Measurements from ENCODE around the gene GPR12. TPM values are rescaled to one million over a fixed set of nuclear protein-coding genes. Genes with fewer than 3 reads are reported as not detected.

Gene GPR12
- total RNA-seq, 2 experiments from 2014 or later = not detected

DNA sequence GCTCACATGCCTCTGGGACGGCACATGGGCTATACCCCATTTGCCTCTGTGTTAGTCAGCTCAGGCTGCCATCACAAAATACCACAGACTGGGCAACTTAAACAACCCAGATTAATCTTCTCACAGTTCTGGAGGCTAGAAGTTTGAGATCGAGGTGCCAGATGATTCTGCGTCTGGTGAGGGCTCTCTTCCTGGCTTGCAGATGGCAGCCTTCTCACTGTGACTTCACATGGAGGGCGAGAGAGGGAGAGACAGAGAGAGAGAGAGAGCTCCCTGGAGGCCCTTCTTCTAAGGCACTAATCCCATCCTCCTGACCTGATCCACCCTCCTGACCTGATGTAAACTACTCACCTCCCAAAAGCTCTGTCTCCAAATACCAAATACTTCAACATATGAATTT, 55.0 kb downstream of the GPR12 start:
- no peak overlapping the region for H3K4me3 ChIP-seq (ENCODE audit: low read depth, low read length, poor library complexity, severe bottlenecking)
- no peaks in the 10 kb centered on the region for H3K79me2 ChIP-seq (ENCODE audit: insufficient read depth, low read depth, low read length)
- POLR2A ChIA-PET = no interaction called here
- intact Hi-C loops (cut with micrococcal nuclease; ENCODE audit: unreplicated experiment) = no loop called here
- H4K20me1 ChIP-seq (ENCODE audit: insufficient read depth, low read length) = no peaks in the 10 kb centered on the region
- TF ChIP-seq EZH2phosphoT487 (IDR thresholded peaks at IDR 0.05; ENCODE audit: borderline replicate concordance, low read depth, low read length) = no peak
- TF ChIP-seq, protein P1, sequence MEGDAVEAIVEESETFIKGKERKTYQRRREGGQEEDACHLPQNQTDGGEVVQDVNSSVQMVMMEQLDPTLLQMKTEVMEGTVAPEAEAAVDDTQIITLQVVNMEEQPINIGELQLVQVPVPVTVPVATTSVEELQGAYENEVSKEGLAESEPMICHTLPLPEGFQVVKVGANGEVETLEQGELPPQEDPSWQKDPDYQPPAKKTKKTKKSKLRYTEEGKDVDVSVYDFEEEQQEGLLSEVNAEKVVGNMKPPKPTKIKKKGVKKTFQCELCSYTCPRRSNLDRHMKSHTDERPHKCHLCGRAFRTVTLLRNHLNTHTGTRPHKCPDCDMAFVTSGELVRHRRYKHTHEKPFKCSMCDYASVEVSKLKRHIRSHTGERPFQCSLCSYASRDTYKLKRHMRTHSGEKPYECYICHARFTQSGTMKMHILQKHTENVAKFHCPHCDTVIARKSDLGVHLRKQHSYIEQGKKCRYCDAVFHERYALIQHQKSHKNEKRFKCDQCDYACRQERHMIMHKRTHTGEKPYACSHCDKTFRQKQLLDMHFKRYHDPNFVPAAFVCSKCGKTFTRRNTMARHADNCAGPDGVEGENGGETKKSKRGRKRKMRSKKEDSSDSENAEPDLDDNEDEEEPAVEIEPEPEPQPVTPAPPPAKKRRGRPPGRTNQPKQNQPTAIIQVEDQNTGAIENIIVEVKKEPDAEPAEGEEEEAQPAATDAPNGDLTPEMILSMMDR (conservative IDR thresholded peaks at IDR 0.05; ENCODE audit: low read length) = no peak
- H3K4me1 ChIP-seq (ENCODE audit: insufficient read depth, low read length, poor library complexity, severe bottlenecking) = no peaks in the 10 kb centered on the region
- no peaks in the 10 kb centered on the region for H3K9me2 ChIP-seq (ENCODE audit: insufficient read depth, low read length)
- H3K4me2 ChIP-seq (ENCODE audit: low read length) = no peak overlapping the region
- H3K36me3 ChIP-seq (ENCODE audit: insufficient read depth, low read length) = no peaks in the 10 kb centered on the region
- no TSS peak for BruUV-seq (replicated peaks)
- H3K9me3 ChIP-seq (ENCODE audit: low read length) = no peaks in the 10 kb centered on the region
- CTCF ChIA-PET (ENCODE audit: unreplicated experiment) = no interaction called here
- H2AFZ ChIP-seq (ENCODE audit: low read length) = no peak overlapping the region
- no peak overlapping the region for H3K27ac ChIP-seq (ENCODE audit: low read depth, low read length, poor library complexity, severe bottlenecking)
- no peak for DNase-seq (ENCODE audit: low spot score)

Other genes starting within 250 kb of the GPR12 start
- gene WASF3, start 203.1 kb downstream of the GPR12 start, total RNA-seq (2014; rRNA removed; shearing (Covaris generic)) = 0.19 and 0.26 TPM in 2 replicates
- gene WASF3, start 203.1 kb downstream of the GPR12 start, total RNA-seq (2022) = 0.17 and 0.48 TPM in 2 replicates